GM18517 (cell line): ENCODE results near the gene SRXN1.
"Not testable (repeated sequence)": the region's sequence is repeated elsewhere in the genome, so short reads cannot be mapped to it uniquely, and the experiment has no call there.

Source experiments
- ATAC-seq: cut with Tn5 transposase; IDR thresholded peaks from one replicate; pipeline ENCODE4 v1.9.1; 2021; ENCODE audit warnings: mild to moderate bottlenecking, moderate library complexity; ENCODE audit not compliant: unreplicated experiment

The SRXN1 gene

GRCh38 chr20:653110-653589, at the start of gene SRXN1:
TSS of gene SRXN1 (minus strand) at chr20:653200. CDS start at chr20:653185, 15 bp downstream.
- ATAC-seq, result peak; percentile 71

GRCh38 chr20:701401-702129, 48.6 kb upstream of the SRXN1 start:
- no peak for ATAC-seq

GRCh38 chr20:699811-700338, 46.9 kb upstream of the SRXN1 start:
- ATAC-seq, result no peak

DNA sequence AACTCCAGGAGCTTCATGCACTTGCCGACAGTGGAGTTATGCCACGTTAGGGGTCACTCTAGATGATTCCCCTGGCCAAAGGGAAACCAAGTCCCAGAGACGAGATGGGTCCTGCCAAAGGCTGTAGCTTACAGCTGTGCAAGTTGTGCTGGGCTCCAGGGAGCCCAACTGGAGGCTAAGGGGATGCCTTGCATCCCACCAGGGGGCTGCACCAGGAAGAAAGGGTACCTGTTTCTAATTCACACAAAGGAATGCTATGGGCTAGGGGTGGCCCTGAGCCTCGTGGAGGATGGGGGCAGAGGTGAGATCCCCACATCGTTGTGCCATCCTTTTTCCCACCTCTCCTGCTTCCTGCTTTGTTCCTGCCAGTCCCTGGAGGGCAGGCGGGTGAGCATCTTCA, 46.3 kb upstream of the SRXN1 start:
- no peak for ATAC-seq

DNA sequence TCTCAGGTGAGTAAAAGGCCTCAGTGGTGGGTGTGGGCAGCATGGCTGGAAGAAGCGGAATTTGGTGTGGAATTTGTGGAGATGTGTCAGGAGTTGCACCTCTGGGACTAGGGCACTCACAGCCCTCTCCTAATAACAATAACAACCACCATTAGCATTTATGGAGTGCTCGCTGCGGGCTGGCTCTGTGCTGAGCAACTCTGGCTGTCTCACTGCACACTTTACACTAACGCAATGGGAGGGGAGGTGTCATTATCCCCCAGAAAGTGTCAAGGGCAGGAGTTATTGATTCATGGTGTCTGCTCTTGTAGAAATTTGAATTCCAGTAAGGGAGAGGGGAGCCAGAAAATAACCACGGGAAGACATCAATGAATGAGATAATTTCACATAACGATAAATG, 45.3 kb upstream of the SRXN1 start:
- ATAC-seq, result no peak

DNA sequence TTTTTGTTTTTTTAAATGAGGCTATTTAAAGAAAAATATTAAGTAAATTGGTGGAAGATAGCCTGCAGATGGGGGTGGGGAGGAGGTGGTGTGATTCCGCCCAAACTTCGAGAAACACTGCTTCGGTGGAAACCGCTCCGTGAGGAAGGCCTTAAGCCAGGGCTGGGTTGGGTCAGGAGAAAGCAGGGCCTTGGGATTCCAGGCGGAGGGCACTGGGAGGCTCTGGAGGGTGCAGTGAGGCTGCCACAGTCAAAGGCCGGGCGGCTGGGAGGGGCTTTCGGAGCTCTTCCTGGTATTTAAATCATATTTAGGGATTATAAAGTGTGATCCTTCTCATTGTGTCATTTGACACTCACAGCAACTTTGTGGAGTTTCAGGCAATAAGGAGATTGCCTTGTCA, 44.8 kb upstream of the SRXN1 start:
- ATAC-seq, result no peak

DNA sequence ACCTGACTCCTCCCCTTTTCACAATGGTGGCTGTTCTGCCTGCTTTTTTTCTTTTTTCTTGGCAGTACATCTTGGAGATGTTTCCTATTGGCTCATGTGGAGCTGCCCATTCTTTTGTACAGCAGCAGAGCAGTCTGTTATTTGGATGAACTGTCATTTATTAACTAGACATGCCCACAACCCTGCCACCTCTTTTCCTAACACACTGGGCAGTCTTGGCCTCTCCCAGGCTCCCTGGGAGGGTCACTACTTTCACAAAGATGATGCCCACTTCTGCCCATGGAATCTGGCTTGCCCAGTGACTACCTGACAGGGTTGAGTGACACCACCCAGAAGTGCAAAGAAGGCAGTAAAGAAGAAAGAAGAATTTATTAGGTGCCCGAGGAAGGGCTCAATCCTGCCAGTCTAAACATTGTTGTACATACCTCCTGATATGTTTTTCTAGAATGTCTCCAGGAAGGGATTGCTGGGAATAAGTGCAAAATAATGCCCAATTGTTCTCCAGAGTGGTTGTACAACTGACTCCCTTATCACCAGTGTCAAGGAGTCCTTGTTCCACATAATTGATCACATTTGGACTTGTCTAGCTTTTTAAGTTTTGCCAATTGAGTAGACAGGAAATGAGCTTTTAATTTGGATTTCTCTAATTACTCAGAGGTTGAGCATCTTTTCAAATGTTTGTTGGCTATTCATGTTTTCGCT, 42.3 kb upstream of the SRXN1 start:
- no peak for ATAC-seq

DNA sequence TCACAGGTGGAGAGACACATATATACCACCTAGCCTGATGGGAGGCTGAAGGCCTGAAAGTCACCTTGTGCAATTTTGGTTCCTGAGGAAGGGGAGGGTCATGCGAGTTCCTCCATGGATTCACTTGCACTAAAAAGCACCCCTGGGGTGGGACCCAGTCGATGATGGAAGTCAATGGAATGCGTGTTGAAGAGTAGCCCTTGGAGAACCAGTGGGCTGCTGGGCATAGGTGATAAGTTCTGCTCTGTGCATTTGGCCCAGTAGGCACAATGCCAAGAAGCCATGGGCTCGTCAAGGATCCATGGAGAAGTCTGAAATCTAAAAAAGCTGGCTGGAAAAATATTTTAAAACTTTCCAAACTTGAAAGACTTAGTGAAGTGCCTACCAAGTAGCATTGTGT, 41.5 kb upstream of the SRXN1 start:
- ATAC-seq, result no peak

- not testable (repeated sequence) for ATAC-seq
Measured at GRCh38 chr20:693786-694185, 40.8 kb upstream of the SRXN1 start.

DNA sequence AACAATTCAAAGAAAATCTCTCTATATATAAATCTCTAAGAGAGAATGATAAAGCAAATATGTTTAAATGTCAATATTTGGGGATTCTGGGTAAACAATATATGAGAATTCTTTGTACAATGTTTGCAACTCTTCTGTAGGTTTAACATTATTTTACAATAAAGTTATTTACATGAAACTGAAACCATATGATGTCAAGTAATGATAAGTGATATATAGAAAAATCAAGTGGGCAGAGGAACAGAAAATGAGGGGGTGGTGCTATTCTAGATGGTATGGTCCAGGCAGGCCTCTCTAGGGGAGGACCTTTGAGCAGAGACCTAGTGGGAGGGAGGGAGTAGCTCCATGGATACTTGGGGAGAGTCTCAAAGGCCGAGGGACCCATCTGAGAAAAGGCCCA, 39.0 kb upstream of the SRXN1 start:
- no peak for ATAC-seq

DNA sequence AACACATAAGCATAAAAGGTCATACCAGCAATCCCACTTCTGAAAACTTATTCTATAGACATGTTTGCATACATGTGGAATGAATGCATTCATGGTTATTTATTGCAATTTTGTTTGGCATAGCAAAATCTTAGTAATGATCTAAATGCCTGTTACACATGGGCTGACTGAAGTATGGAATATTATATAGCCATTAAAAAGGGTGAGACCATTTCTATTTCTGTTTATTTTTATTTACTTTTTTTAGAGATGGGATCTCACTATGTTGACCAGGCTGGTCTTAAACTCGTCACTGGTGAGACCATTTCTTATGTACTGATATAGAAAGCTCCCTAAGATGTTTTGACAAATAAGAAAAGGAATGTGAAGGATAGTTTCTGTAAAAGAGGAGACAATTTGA, 36.9 kb upstream of the SRXN1 start:
- ATAC-seq, result no peak

DNA sequence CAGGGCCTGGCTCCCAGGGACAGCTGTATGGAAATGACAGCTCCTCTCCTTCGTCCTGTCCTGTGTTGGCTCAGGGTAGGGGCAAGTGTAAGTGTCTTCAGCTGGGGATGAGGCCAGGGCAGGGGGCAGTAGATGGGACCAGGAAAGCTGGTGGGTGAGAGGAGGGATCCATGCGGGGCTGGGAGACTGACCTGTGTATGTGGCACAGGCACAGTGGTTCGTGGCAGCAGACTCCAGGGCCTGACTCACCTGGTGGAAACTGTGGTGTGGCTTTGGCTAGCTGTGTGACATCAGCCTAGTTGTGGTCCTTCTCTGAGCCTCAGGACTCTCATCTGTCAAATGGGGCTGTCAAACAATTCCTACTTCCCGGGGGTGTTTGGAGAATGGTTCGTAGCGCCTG, 36.3 kb upstream of the SRXN1 start:
- ATAC-seq, result no peak

GRCh38 chr20:688809-689212, 35.8 kb upstream of the SRXN1 start:
- ATAC-seq, result no peak

DNA sequence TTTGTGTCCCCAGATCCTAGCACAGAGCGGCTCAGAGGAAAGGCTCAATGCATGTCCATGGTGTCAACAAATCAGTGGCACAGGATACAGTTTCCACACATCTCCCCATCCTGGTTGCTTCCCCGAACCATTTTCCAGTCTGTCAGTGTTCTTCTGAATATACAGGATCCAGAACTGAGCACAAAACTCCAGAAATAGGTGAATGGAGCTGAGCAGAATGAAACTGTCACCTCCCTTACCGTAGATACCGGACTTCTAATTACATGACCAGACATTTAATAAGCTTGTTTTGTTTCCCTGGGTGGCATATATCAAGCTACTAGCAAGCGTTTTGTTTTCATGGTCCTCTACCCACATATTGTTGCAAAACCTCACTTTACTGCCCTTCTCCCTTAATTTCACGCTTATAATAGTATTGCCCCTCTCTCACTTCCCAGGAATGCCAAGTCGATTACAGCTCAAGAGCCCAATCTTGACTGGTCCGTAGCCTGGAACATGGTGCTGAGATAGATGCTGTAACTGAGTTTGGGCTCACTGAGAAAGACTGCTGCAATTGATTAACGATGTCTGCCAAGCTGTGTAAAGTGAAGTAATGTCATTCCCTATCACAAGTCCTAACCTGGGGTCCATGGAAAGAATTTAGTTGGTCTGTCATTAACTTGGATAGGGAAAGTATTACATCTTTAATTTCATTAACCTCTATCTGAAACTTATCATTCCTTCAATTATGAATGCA, 34.6 kb upstream of the SRXN1 start:
- ATAC-seq, result no peak

DNA sequence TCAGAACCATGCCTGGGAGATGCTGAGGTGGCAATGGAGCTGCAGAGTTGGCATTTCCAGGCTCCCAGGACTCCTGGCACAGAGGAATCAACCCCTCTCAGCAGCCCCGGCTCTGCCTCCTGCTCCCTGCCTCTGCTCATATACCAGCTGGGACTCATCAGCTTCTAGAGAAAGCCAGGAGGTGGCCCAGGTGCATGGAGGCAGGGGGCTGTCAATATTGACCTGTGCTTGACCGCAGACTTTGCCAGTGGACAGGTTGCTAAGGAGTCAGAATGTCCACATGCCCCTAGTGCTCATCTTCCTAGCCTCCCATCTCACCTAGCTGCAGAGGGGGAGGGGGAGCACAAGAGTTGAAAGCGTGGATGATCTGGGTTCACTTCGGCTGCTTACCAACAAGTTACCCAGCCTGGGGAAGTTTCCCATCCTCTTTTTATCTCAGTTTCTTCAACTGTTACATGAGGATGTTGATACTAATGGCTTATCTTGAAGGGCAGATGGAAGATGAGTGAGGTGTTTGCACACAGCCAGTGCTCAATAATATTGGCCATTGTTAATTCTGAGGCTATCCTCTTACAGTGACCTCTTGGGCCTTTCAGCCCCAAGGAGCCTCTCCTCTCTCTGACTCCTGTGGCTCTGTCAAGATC, 31.8 kb upstream of the SRXN1 start:
- no peak for ATAC-seq

GRCh38 chr20:682123-682522, 29.1 kb upstream of the SRXN1 start:
- no peak for ATAC-seq

DNA sequence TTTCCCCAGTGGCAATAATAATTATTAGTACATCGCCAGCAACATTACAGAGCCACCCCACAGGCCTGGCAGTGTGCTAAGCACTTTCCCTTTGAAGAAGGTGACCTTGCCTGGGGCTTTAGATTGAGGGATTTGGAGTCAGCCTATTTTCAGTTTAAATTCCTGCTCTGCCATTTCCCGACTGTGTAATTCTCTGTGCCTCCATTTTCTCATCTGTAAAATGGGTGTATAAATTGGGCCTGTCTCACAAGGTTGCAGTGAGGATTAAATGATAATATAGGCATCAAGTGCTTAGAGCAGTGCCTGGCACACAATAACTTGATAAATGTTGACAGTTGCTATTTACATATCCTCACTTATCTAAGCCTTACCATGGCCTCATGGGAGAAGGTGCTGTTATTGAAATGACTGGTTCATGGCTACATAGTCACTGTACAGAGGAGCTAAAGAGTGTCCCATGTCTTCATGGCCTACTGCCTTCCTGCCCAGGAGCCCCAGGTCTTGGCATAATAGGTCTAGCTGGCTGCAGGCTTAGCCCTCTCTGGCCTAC, 27.7 kb upstream of the SRXN1 start:
- no peak for ATAC-seq

DNA sequence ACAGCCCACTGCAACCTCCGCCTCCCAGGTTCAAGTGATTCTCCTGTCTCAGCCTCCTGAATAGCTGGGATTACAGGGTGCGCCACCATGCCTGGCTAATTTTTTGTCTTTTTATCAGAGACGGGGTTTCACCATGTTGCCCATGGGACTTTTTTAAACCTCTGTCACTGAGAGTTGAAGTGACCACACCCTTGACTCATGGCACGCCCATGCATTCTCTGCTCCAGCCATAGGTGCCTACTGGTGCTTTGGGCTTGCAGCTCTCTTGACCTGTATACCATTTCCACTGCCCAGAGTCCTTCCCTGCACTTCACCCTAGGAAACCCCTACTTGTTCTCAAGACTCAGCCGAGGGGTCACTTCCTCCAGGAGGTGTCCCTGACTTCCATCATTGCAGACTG, 25.0 kb upstream of the SRXN1 start:
- ATAC-seq, result no peak

DNA sequence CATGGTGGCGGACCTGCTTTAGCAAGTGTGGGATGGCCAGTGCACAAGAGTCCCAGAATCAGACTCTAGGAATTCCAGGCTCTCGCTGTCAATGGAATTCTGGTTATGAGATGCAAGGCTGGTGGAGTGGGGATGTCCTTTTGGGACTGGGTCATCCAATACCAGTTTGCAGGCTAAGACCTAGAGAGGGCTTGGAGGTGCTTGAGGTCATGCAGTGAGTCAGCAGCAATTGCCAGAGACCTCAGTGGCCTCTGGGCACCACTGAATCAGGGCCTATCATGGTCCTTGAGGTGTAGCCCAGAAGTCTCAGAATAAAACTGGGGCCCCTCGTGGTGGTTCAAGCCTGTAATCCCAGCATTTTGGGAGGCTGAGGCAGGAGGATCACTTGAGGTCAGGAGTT, 24.0 kb upstream of the SRXN1 start:
- no peak for ATAC-seq

DNA sequence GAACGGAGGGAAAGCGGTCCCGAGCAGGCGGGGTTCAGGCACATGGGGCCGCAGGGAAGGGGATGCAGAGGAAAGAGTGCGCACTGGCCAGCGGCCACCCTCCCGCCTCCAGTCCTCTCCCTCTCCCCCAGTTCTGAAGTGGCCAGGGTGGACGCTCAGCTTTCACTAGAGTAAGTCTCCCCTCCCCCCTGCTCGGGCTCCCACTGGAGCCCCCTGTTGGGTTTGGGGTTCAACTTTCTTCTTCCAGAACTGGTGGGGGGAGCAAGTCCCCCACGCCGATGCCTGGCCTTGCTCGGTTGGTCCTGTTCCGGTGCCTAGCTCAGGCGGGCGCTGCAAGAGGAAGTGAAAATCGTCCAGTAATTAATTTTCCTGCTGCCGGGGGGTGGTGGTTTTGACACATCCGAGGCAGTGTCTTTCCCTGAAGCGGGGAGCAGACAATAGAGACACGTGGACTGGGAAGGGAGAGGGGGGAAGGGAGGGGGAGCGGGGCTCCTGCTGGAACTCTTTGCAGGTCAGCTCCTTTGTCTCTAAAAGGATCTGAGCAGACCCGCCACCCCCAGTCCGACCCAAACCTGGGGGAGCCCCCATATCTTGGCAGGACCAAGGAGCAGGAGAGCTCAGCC, 23.4 kb upstream of the SRXN1 start:
- no peak for ATAC-seq
